Stimulated activated CD4-positive, alpha-beta T cell treated with anti-CD3 and anti-CD28 coated beads, Interleukin-4, amount 100 ng/mL, for 48 hours (primary cell): Measurements from ENCODE around the gene CA11.

Experiments
- DNase-seq, 2 donors: peaks; one replicate each; pipeline ENCODE4 v3.0.0-alpha.2; 2020; ENCODE audit warnings: low read depth in 2 of 2

CA11 gene

GRCh38 chr19:48629297-48629598 is 16.7 kb downstream of the CA11 start:
- DNase-seq: no peak

- no peak for DNase-seq
Measured at GRCh38 chr19:48628486-48629296, 17.3 kb downstream of the CA11 start.

- no peak for DNase-seq
Measured at GRCh38 chr19:48627865-48628314, 18.1 kb downstream of the CA11 start.

GRCh38 chr19:48627201-48627864 is 18.7 kb downstream of the CA11 start:
- no peak for DNase-seq

GRCh38 chr19:48625891-48626327 is 20.1 kb downstream of the CA11 start:
- DNase-seq: no peak

- DNase-seq: no peak
Measured at GRCh38 chr19:48624791-48625723, 20.9 kb downstream of the CA11 start.

GRCh38 chr19:48624067-48624594 is 21.9 kb downstream of the CA11 start:
- DNase-seq: peak; percentile 97 to 99

GRCh38 chr19:48623556-48624066 is 22.4 kb downstream of the CA11 start:
- DNase-seq: no peak

- DNase-seq: no peak
Measured at GRCh38 chr19:48619692-48620585, 26.0 kb downstream of the CA11 start.

- peak; percentile 90 to 95 for DNase-seq
Measured at GRCh38 chr19:48618916-48619691, 26.9 kb downstream of the CA11 start, which contains the start of the genes RPL18 and SPHK2. TSS of gene RPL18 (minus strand) at chr19:48619178. CDS start at chr19:48619143, 35 bp downstream. TSS of gene SPHK2 (plus strand) at chr19:48619506. CDS start at chr19:48620515, 1,009 bp downstream.

GRCh38 chr19:48618278-48618915 is 27.6 kb downstream of the CA11 start:
- no peak for DNase-seq

- DNase-seq: no peak
Measured at GRCh38 chr19:48617146-48617937, 28.6 kb downstream of the CA11 start.

GRCh38 chr19:48616491-48617056 is 29.4 kb downstream of the CA11 start:
- no peak for DNase-seq

- DNase-seq: no peak
Measured at GRCh38 chr19:48616041-48616436, 29.9 kb downstream of the CA11 start.

GRCh38 chr19:48615231-48616040 is 30.6 kb downstream of the CA11 start:
- DNase-seq: no peak

- no peak for DNase-seq
Measured at GRCh38 chr19:48614436-48615230, 31.4 kb downstream of the CA11 start, which contains the start of gene FAM83E. TSS of gene FAM83E (minus strand) at chr19:48615076. CDS start at chr19:48613372, 1,704 bp downstream.
